ENCODE measurements around the gene ADGRG6. TPM values are rescaled to one million over a fixed set of nuclear protein-coding genes. Genes with fewer than 3 reads are reported as not detected.

ADGRG6 gene
- total and polyA plus RNA-seq, 2 donors (not counting 1 experiment from before 2014, with no cell fraction given) = 49.9 to 67.2 TPM

- no peaks in the 10 kb centered on the region for H3K36me3 ChIP-seq (ENCODE audit: control insufficient read depth, insufficient read depth, low read length)
- H3K27me3 ChIP-seq (ENCODE audit: control insufficient read depth, insufficient read depth, low read length) = no peaks in the 10 kb centered on the region
- no peak for DNase-seq (ENCODE audit: low read depth in 2 of 2)
- no peak overlapping the region for H2AFZ ChIP-seq (ENCODE audit: low read length)
- TF ChIP-seq EZH2 (IDR thresholded peaks at IDR 0.05; ENCODE audit: low read length, missing control alignments) (no peak), CTCF (conservative IDR thresholded peaks at IDR 0.05 in 1 of 2, IDR thresholded peaks at IDR 0.05 in 1 of 2; ENCODE audit: low read depth in 1 of 2, low read length in 2 of 2) (no peak)
- no peaks in the 10 kb centered on the region for H4K20me1 ChIP-seq (ENCODE audit: control insufficient read depth, extremely low read depth, insufficient read depth, low read length)
- H3K9ac ChIP-seq (ENCODE audit: insufficient read depth, low read length) = no peak overlapping the region
- H3K9me3 ChIP-seq (ENCODE audit: control insufficient read depth, insufficient read depth, low read depth, low read length) = no peaks in the 10 kb centered on the region
- H3K79me2 ChIP-seq (ENCODE audit: control insufficient read depth, insufficient read depth, low read length) = no peaks in the 10 kb centered on the region
- H3K4me1 ChIP-seq (ENCODE audit: control insufficient read depth, extremely low read depth, insufficient read depth, low read length) = no peaks in the 10 kb centered on the region
- H3K4me3 ChIP-seq (replicated peaks in 1 of 4; ENCODE audit: control extremely low read depth in 1 of 4, insufficient read depth in 1 of 4, low read depth in 3 of 4, low read length in 4 of 4) = no peak overlapping the region
- no peak overlapping the region for H3K4me2 ChIP-seq (ENCODE audit: extremely low read depth, insufficient read depth, low read length)
- no peak overlapping the region for H3K27ac ChIP-seq (ENCODE audit: insufficient read depth, low read length)
Measured at GRCh38 chr6:142336787-142337186, 35.0 kb downstream of the ADGRG6 start.

- no peak for DNase-seq (ENCODE audit: low read depth in 2 of 2)
- Histone ChIP-seq H3K9me3 (ENCODE audit: control insufficient read depth, insufficient read depth, low read depth, low read length) (no peaks in the 10 kb centered on the region), H3K4me2 (ENCODE audit: extremely low read depth, insufficient read depth, low read length) (no peak overlapping the region), H3K9ac (ENCODE audit: insufficient read depth, low read length) (no peak overlapping the region), H3K36me3 (ENCODE audit: control insufficient read depth, insufficient read depth, low read length) (no peaks in the 10 kb centered on the region), H2AFZ (ENCODE audit: low read length) (no peak overlapping the region), H3K27me3 (ENCODE audit: control insufficient read depth, insufficient read depth, low read length) (no peaks in the 10 kb centered on the region), H4K20me1 (ENCODE audit: control insufficient read depth, extremely low read depth, insufficient read depth, low read length) (no peaks in the 10 kb centered on the region), H3K27ac (ENCODE audit: insufficient read depth, low read length) (no peak overlapping the region), H3K4me1 (ENCODE audit: control insufficient read depth, extremely low read depth, insufficient read depth, low read length) (no peaks in the 10 kb centered on the region), H3K4me3 (replicated peaks in 1 of 4; ENCODE audit: control extremely low read depth in 1 of 4, insufficient read depth in 1 of 4, low read depth in 3 of 4, low read length in 4 of 4) (no peak overlapping the region), H3K79me2 (ENCODE audit: control insufficient read depth, insufficient read depth, low read length) (peaks cover 2% of the 10 kb centered on the region)
- no peak for TF ChIP-seq CTCF (conservative IDR thresholded peaks at IDR 0.05 in 1 of 2, IDR thresholded peaks at IDR 0.05 in 1 of 2; ENCODE audit: low read depth in 1 of 2, low read length in 2 of 2)
- TF ChIP-seq EZH2 (IDR thresholded peaks at IDR 0.05; ENCODE audit: low read length, missing control alignments) = no peak
Measured at GRCh38 chr6:142339113-142339512, 37.3 kb downstream of the ADGRG6 start.

GRCh38 chr6:142339968-142340658 is 38.3 kb downstream of the ADGRG6 start:
- Histone ChIP-seq H3K36me3 (ENCODE audit: control insufficient read depth, insufficient read depth, low read length) (no peaks in the 10 kb centered on the region), H3K27ac (ENCODE audit: insufficient read depth, low read length) (no peak overlapping the region), H3K9ac (ENCODE audit: insufficient read depth, low read length) (no peak overlapping the region), H3K4me1 (ENCODE audit: control insufficient read depth, extremely low read depth, insufficient read depth, low read length) (no peaks in the 10 kb centered on the region), H3K79me2 (ENCODE audit: control insufficient read depth, insufficient read depth, low read length) (peaks cover 2% of the 10 kb centered on the region), H3K9me3 (ENCODE audit: control insufficient read depth, insufficient read depth, low read depth, low read length) (no peaks in the 10 kb centered on the region), H3K27me3 (ENCODE audit: control insufficient read depth, insufficient read depth, low read length) (no peaks in the 10 kb centered on the region), H3K4me2 (ENCODE audit: extremely low read depth, insufficient read depth, low read length) (no peak overlapping the region), H4K20me1 (ENCODE audit: control insufficient read depth, extremely low read depth, insufficient read depth, low read length) (no peaks in the 10 kb centered on the region), H3K4me3 (replicated peaks in 1 of 4; ENCODE audit: control extremely low read depth in 1 of 4, insufficient read depth in 1 of 4, low read depth in 3 of 4, low read length in 4 of 4) (no peak overlapping the region), H2AFZ (ENCODE audit: low read length) (no peak overlapping the region)
- DNase-seq (ENCODE audit: low read depth in 2 of 2) = no peak
- TF ChIP-seq CTCF (conservative IDR thresholded peaks at IDR 0.05 in 1 of 2, IDR thresholded peaks at IDR 0.05 in 1 of 2; ENCODE audit: low read depth in 1 of 2, low read length in 2 of 2) (no peak), EZH2 (IDR thresholded peaks at IDR 0.05; ENCODE audit: low read length, missing control alignments) (no peak)
